H1 (cell line): Measurements from ENCODE around the gene ARMC3. TPM values are rescaled to one million over a fixed set of nuclear protein-coding genes. Genes with fewer than 3 reads are reported as not detected.

Source experiments
- CTCF ChIA-PET: fragments of 300-600 bp; sonication (Branson Sonifier 250); formaldehyde crosslinking; loops from one replicate; lab custom pipeline; 2021; ENCODE audit not compliant: partially characterized antibody; lab: Charles Lee
- POLR2A ChIA-PET: fragments of 300-600 bp; sonication (Branson Sonifier 250); formaldehyde crosslinking; loops from one replicate; lab custom pipeline; 2021; ENCODE audit warnings: inconsistent platforms; ENCODE audit not compliant: partially characterized antibody; lab: Charles Lee
- DNase-seq, 2 experiments: peaks; one replicate each; pipeline versions ENCODE4 v3.0.0 to v3.0.0-alpha.2; 2010 to 2022; ENCODE audit warnings: low spot score in 2 of 2, low read depth in 1 of 2, mixed read lengths in 1 of 2
- FAIRE-seq: peaks from 2 replicates; lab custom pipeline; 2011; peaks lifted over from hg19 to GRCh38; lab: Jason Lieb, UNC
- H2AFZ ChIP-seq: 2 replicates; pipeline ENCODE4 v1.8.1; 2012; ENCODE audit warnings: low read length, inconsistent platforms
- H2AK5ac ChIP-seq: 2 replicates; pipeline ENCODE4 v1.6.1; 2013; ENCODE audit warnings: low read depth, low read length
- H2BK120ac ChIP-seq: replicated peaks from 2 replicates; pipeline ENCODE3; 2013; ENCODE audit warnings: low read depth, low read length, inconsistent platforms
- H2BK12ac ChIP-seq: 2 replicates; pipeline ENCODE4 v1.6.1; 2013; ENCODE audit warnings: low read depth, low read length
- H2BK15ac ChIP-seq: 2 replicates; pipeline ENCODE4 v1.6.1; 2013; ENCODE audit warnings: low read length
- H2BK20ac ChIP-seq: 2 replicates; pipeline ENCODE4 v1.6.1; 2013; ENCODE audit warnings: low read length
- H2BK5ac ChIP-seq: 2 replicates; pipeline ENCODE4 v1.6.1; 2013; ENCODE audit warnings: low read depth, low read length
- H3K14ac ChIP-seq: 2 replicates; pipeline ENCODE4 v1.6.1; 2013; ENCODE audit warnings: inconsistent platforms; ENCODE audit not compliant: insufficient read length
- H3K18ac ChIP-seq: 2 replicates; pipeline ENCODE4 v1.6.1; 2013; ENCODE audit warnings: low read length; ENCODE audit errors: extremely low read depth
- H3K23ac ChIP-seq: 2 replicates; pipeline ENCODE4 v1.6.1; 2013; ENCODE audit warnings: inconsistent platforms; ENCODE audit not compliant: insufficient read length
- H3K23me2 ChIP-seq: 2 replicates; pipeline ENCODE4 v1.6.1; 2013; ENCODE audit warnings: low read depth, low read length
- H3K27ac ChIP-seq: 2 replicates; pipeline ENCODE4 v1.6.1; 2011; ENCODE audit warnings: low read depth, low read length, inconsistent platforms
- H3K27me3 ChIP-seq, 4 experiments: replicated peaks in 1 of 4; 1 replicate in 1 of 4; 2 replicates in 3 of 4; pipeline versions ENCODE4 v1.6.1 to v1.8.1; 2011 to 2013; ENCODE audit warnings: low read length in 3 of 4, mild to moderate bottlenecking in 3 of 4, inconsistent platforms in 2 of 4, mixed read lengths in 2 of 4, moderate library complexity in 1 of 4; ENCODE audit not compliant: control insufficient read depth in 3 of 4, insufficient read depth in 3 of 4; ENCODE audit errors: extremely low read depth in 1 of 4
- H3K36me3 ChIP-seq, 4 experiments: 2 replicates each; pipeline versions ENCODE4 v1.6.1 to v1.8.1; 2011 to 2013; ENCODE audit warnings: mild to moderate bottlenecking in 4 of 4, low read length in 3 of 4, moderate library complexity in 2 of 4, control low read depth in 1 of 4, inconsistent platforms in 1 of 4; ENCODE audit not compliant: insufficient read depth in 4 of 4, control insufficient read depth in 2 of 4
- H3K4ac ChIP-seq: replicated peaks from 2 replicates; pipeline ENCODE3; 2013; ENCODE audit warnings: low read length, low read depth, mixed read lengths, inconsistent platforms; ENCODE audit not compliant: insufficient read length
- H3K4me1 ChIP-seq, 4 experiments: replicated peaks in 1 of 4; 1 replicate in 1 of 4; 2 replicates in 3 of 4; pipeline versions ENCODE4 v1.6.1 to v1.8.1; 2011 to 2013; ENCODE audit warnings: low read length in 3 of 4, inconsistent platforms in 2 of 4, mixed read lengths in 1 of 4; ENCODE audit not compliant: insufficient read depth in 4 of 4, control insufficient read depth in 3 of 4
- H3K4me2 ChIP-seq, 2 experiments: 2 replicates each; pipeline versions ENCODE4 v1.6.1 to v1.8.1; 2011 to 2013; ENCODE audit warnings: low read depth in 2 of 2, low read length in 2 of 2, control low read depth in 1 of 2, inconsistent platforms in 1 of 2, mild to moderate bottlenecking in 1 of 2; ENCODE audit not compliant: insufficient read depth in 1 of 2
- H3K4me3 ChIP-seq, 4 experiments: fragments of 200-600, 300-600 bp in 1 of 4; sonication (generic), shearing (Covaris generic), sonication (Bioruptor Twin) in 1 of 4; 2 replicates each; pipeline versions ENCODE4 v1.5.1 to v1.8.1; 2011 to 2016; ENCODE audit warnings: low read length in 4 of 4, low read depth in 3 of 4, control low read depth in 2 of 4, inconsistent platforms in 2 of 4, mild to moderate bottlenecking in 2 of 4, mixed read lengths in 1 of 4, moderate library complexity in 1 of 4; ENCODE audit not compliant: insufficient read depth in 2 of 4; ENCODE audit errors: extremely low read depth in 1 of 4
- H3K56ac ChIP-seq: replicated peaks from 2 replicates; pipeline ENCODE3; 2013; ENCODE audit warnings: low read depth, mild to moderate bottlenecking, mixed read lengths, low read length, inconsistent platforms; ENCODE audit not compliant: insufficient read length
- H3K79me1 ChIP-seq: 2 replicates; pipeline ENCODE4 v1.6.1; 2013; ENCODE audit warnings: low read depth, low read length, control low read depth
- H3K79me2 ChIP-seq, 2 experiments: 2 replicates each; pipeline versions ENCODE4 v1.6.1 to v1.8.1; 2012 to 2013; ENCODE audit warnings: low read length in 2 of 2, mild to moderate bottlenecking in 2 of 2, inconsistent platforms in 1 of 2; ENCODE audit not compliant: insufficient read depth in 2 of 2, control insufficient read depth in 1 of 2
- H3K9ac ChIP-seq, 4 experiments: replicated peaks in 1 of 4; 1 replicate in 1 of 4; 2 replicates in 3 of 4; pipeline versions ENCODE4 v1.6.1 to v1.8.1; 2011 to 2013; ENCODE audit warnings: low read depth in 3 of 4, low read length in 3 of 4, control low read depth in 2 of 4, mild to moderate bottlenecking in 2 of 4, moderate library complexity in 2 of 4, inconsistent platforms in 1 of 4; ENCODE audit errors: extremely low read depth in 1 of 4
- H3K9me3 ChIP-seq, 2 experiments: 2 replicates each; pipeline versions ENCODE4 v1.6.1 to v1.8.1; 2012 to 2013; ENCODE audit warnings: mild to moderate bottlenecking in 2 of 2, moderate library complexity in 2 of 2, control low read depth in 1 of 2, inconsistent platforms in 1 of 2, low read depth in 1 of 2, low read length in 1 of 2, mixed read lengths in 1 of 2; ENCODE audit not compliant: insufficient read depth in 2 of 2
- H4K20me1 ChIP-seq, 2 experiments: replicated peaks in 1 of 2; 2 replicates each; pipeline versions ENCODE3 to v1.8.1; 2011 to 2013; ENCODE audit warnings: inconsistent platforms in 2 of 2, low read length in 2 of 2, mild to moderate bottlenecking in 1 of 2; ENCODE audit not compliant: insufficient read depth in 2 of 2, control insufficient read depth in 1 of 2
- H4K5ac ChIP-seq: 2 replicates; pipeline ENCODE4 v1.6.1; 2013; ENCODE audit warnings: low read length, low read depth, mixed read lengths, inconsistent platforms; ENCODE audit not compliant: insufficient read length
- H4K8ac ChIP-seq: 2 replicates; pipeline ENCODE4 v1.8.0; 2013; ENCODE audit warnings: mild to moderate bottlenecking, moderate library complexity, low read length, inconsistent platforms; ENCODE audit not compliant: insufficient read depth; ENCODE audit errors: extremely low read depth
- H4K91ac ChIP-seq: replicated peaks from 2 replicates; pipeline ENCODE3; 2013; ENCODE audit warnings: low read length, mixed read lengths, inconsistent platforms; ENCODE audit not compliant: insufficient read length
- ASH2L ChIP-seq: fragments of 200-600, 300-600 bp; sonication (generic); IDR thresholded peaks from one replicate; pipeline ENCODE4 v1.7.1; 2017; ENCODE audit warnings: low read length
- BCL11A ChIP-seq, 2 experiments: IDR thresholded peaks; one replicate each; pipeline ENCODE4 v1.6.1; 2011; ENCODE audit warnings: low read depth in 2 of 2, low read length in 2 of 2, mild to moderate bottlenecking in 2 of 2
- BRCA1 ChIP-seq: IDR thresholded peaks from 2 replicates; pipeline ENCODE4 v1.6.1; 2012; ENCODE audit warnings: low read depth, low read length, improper control_type of control experiment
- E2F6 ChIP-seq: IDR thresholded peaks from 2 replicates; pipeline ENCODE4 v1.6.1; 2012; ENCODE audit warnings: inconsistent platforms
- EGR1 ChIP-seq: IDR thresholded peaks from 2 replicates; pipeline ENCODE4 v1.6.1; 2011; ENCODE audit warnings: low read depth, low read length, borderline replicate concordance
- EZH2 ChIP-seq: fragments of 200-600 bp; sonication (generic); IDR thresholded peaks from 2 replicates; pipeline ENCODE4 v1.7.1; 2012; ENCODE audit warnings: low read depth, mild to moderate bottlenecking, moderate library complexity, low read length, inconsistent platforms; ENCODE audit not compliant: severe bottlenecking
- GABPA ChIP-seq: IDR thresholded peaks from 2 replicates; pipeline ENCODE4 v1.6.1; 2011; ENCODE audit warnings: mild to moderate bottlenecking, low read length, moderate library complexity, borderline replicate concordance; ENCODE audit not compliant: insufficient read depth
- JUND ChIP-seq: IDR thresholded peaks from 2 replicates; pipeline ENCODE4 v1.6.1; 2011; ENCODE audit warnings: mild to moderate bottlenecking, improper control_type of control experiment, low read length
- MAFK ChIP-seq: IDR thresholded peaks from 2 replicates; pipeline ENCODE4 v1.6.1; 2012; ENCODE audit warnings: low read depth, mild to moderate bottlenecking, improper control_type of control experiment, low read length
- NANOG ChIP-seq: IDR thresholded peaks from 2 replicates; pipeline ENCODE4 v1.6.1; 2011; ENCODE audit warnings: low read length, low read depth, mild to moderate bottlenecking, inconsistent platforms; ENCODE audit not compliant: insufficient read depth, poor library complexity, severe bottlenecking
- RAD21 ChIP-seq, 2 experiments: IDR thresholded peaks in 1 of 2; conservative IDR thresholded peaks in 1 of 2; 2 replicates each; pipeline ENCODE4 v1.6.1; 2011; ENCODE audit warnings: low read depth in 2 of 2, low read length in 2 of 2, improper control_type of control experiment in 1 of 2, inconsistent platforms in 1 of 2, mild to moderate bottlenecking in 1 of 2, moderate library complexity in 1 of 2
- RBBP5 ChIP-seq: IDR thresholded peaks from 2 replicates; pipeline ENCODE4 v1.7.1; 2012; ENCODE audit warnings: low read depth, mild to moderate bottlenecking, inconsistent platforms, low read length, moderate library complexity, borderline replicate concordance
- SP4 ChIP-seq: IDR thresholded peaks from 2 replicates; pipeline ENCODE4 v1.6.1; 2012; ENCODE audit warnings: low read length, inconsistent platforms
- WGBS, 2 experiments: shearing (Covaris generic) in 1 of 2; methylation state at CpG; one replicate each; pipeline versions ENCODE4 v1.1.6 to v1.1.7; 2013 to 2015; ENCODE audit warnings: low lambda C conversion rate in 2 of 2, mixed read lengths in 2 of 2, inconsistent platforms in 1 of 2, low coverage in 1 of 2, missing lambda C conversion rate in 1 of 2; ENCODE audit not compliant: insufficient replicate concordance in 2 of 2, insufficient coverage in 1 of 2, insufficient read length in 1 of 2; ENCODE audit errors: extremely low coverage in 1 of 2, missing lambda C conversion rate in 1 of 2; 5-methylcytosine and 5-hydroxymethylcytosine counted together
- polyA plus RNA-seq, 7 experiments: library from polyadenylated mRNA; depleted of rRNA in 3 of 7; stranded (reverse) in 5 of 7; unstranded in 2 of 7; fragments of >200 nt in 5 of 7; fragments of 200-250 nt in 2 of 7; gene quantifications; 1 replicate in 5 of 7; 2 replicates in 1 of 7; 4 replicates in 1 of 7; pipeline versions ENCODE4 v1.2.1 to v1.2.3, GENCODE V29; 2011 to 2013; ENCODE audit warnings: missing spikeins in 2 of 7, mixed read lengths in 2 of 7
- total RNA-seq: library from RNA; stranded (reverse); fragmentation: NEBNext Ultra II Directional; extraction: Animal tissue kit (Norgen Biotek cat#: 25700); gene quantifications from 2 replicates; pipeline ENCODE4 v1.2.1, GENCODE V29; 2021

Gene ARMC3
- total and polyA plus RNA-seq, 2 of the 8 experiments (the other 6 are each of a cell fraction or from before 2014, with no cell fraction given), result 0.15 TPM

GRCh38 chr10:22962817-22963216, 35.0 kb downstream of the ARMC3 start:
- Histone ChIP-seq H3K79me2 (no peaks in the 10 kb centered on the region), H2AK5ac (no peak overlapping the region), H3K18ac (no peak overlapping the region), H3K79me1 (no peaks in the 10 kb centered on the region), H2BK20ac (no peak overlapping the region), H3K56ac (no peak overlapping the region), H2BK12ac (no peak overlapping the region), H3K14ac (no peak overlapping the region), H3K9ac (no peak overlapping the region), H3K23me2 (no peaks in the 10 kb centered on the region), H4K20me1 (no peaks in the 10 kb centered on the region), H4K91ac (no peak overlapping the region), H4K5ac (no peak overlapping the region), H3K4me1 (no peaks in the 10 kb centered on the region; a peak in 1 of 7 replicates), H2BK15ac (no peak overlapping the region), H3K27ac (no peak overlapping the region), H3K4ac (no peak overlapping the region), H3K4me2 (no peak overlapping the region), H3K27me3 (no peaks in the 10 kb centered on the region), H2BK5ac (no peak overlapping the region), H3K23ac (no peak overlapping the region), H2BK120ac (no peak overlapping the region), H3K36me3 (no peaks in the 10 kb centered on the region), H2AFZ (no peak overlapping the region), H4K8ac (no peak overlapping the region), H3K9me3 (peaks cover 0 to 3% of the 10 kb centered on the region in 2 experiments; a peak in 1 of 4 replicates), H3K4me3 (no peak overlapping the region)
- ChIA-PET CTCF (no interaction called here), POLR2A (no interaction called here)
- no peak for FAIRE-seq
- no peak for DNase-seq
- 85% methylated on average over 1 of the region's 1 CpG; no CpG with 5 or more reads in 1 of the 2 experiments for WGBS, 2 experiments
- no peak for TF ChIP-seq RBBP5
- TF ChIP-seq BRCA1, result no peak
- TF ChIP-seq RAD21 (IDR thresholded peaks at IDR 0.05 in 1 of 2, conservative IDR thresholded peaks at IDR 0.05 in 1 of 2; ENCODE audit: low read depth in 2 of 2, low read length in 2 of 2), result no peak
- TF ChIP-seq SP4, result no peak
- TF ChIP-seq JUND, result no peak
- TF ChIP-seq ASH2L, result no peak
- TF ChIP-seq GABPA, result no peak
- no peak for TF ChIP-seq E2F6
- no peak for TF ChIP-seq EZH2
- TF ChIP-seq BCL11A (IDR thresholded peaks at IDR 0.05; ENCODE audit: low read depth in 2 of 2, low read length in 2 of 2), result no peak
- no peak for TF ChIP-seq EGR1
- TF ChIP-seq NANOG, result no peak
- TF ChIP-seq MAFK, result no peak
